CD4-positive, alpha-beta T cell (primary cell): ENCODE measurements around the gene MYO3B. TPM values are rescaled to one million over a fixed set of nuclear protein-coding genes. Genes with fewer than 3 reads are reported as not detected.

Source experiments
- ATAC-seq: fragments of 200-7000 bp; cut with Tn5 transposase; one replicate; pipeline ENCODE4 v1.10.0; 2022; ENCODE audit warnings: mild to moderate bottlenecking; ENCODE audit not compliant: poor library complexity
- CTCF ChIA-PET: fragments of 350-600 bp; sonication (Branson Sonifier 250); formaldehyde crosslinking; loops from one replicate; lab custom pipeline; 2021; ENCODE audit warnings: antibody characterized with exemption, inconsistent platforms; lab: Charles Lee
- POLR2A ChIA-PET: fragments of 350-600 bp; sonication (Branson Sonifier 250); formaldehyde crosslinking; loops from one replicate; lab custom pipeline; 2021; ENCODE audit warnings: antibody characterized with exemption, inconsistent platforms; lab: Charles Lee
- DNase-seq, 14 experiments: peaks; one replicate each; pipeline ENCODE4 v3.0.0-alpha.2; 2013 to 2020; ENCODE audit warnings: mixed read lengths in 2 of 14
- H3K27ac ChIP-seq, 2 donors: one replicate each; pipeline versions ENCODE4 v1.5.1 to v1.7.0; 2013; ENCODE audit warnings: low read length in 2 of 2, low read depth in 1 of 2, mild to moderate bottlenecking in 1 of 2
- H3K27me3 ChIP-seq, 2 experiments: 1 replicate in 1 of 2; 2 replicates in 1 of 2; pipeline versions ENCODE4 v1.6.1 to v1.7.0; 2013; ENCODE audit warnings: low read length in 2 of 2, control low read depth in 1 of 2, mild to moderate bottlenecking in 1 of 2, moderate library complexity in 1 of 2; ENCODE audit not compliant: insufficient read depth in 2 of 2, control insufficient read depth in 1 of 2
- H3K36me3 ChIP-seq: one replicate; pipeline ENCODE4 v1.6.1; 2013; ENCODE audit warnings: low read length, control low read depth; ENCODE audit not compliant: insufficient read depth
- H3K4me1 ChIP-seq: one replicate; pipeline ENCODE4 v1.6.1; 2013; ENCODE audit warnings: low read length, control low read depth; ENCODE audit not compliant: insufficient read depth
- H3K4me3 ChIP-seq: one replicate; pipeline ENCODE4 v1.5.1; 2013; ENCODE audit warnings: mild to moderate bottlenecking, low read length, moderate library complexity
- H3K9me3 ChIP-seq, 2 experiments: 1 replicate in 1 of 2; 2 replicates in 1 of 2; pipeline versions ENCODE4 v1.6.1 to v1.7.0; 2013; ENCODE audit warnings: low read length in 2 of 2, mild to moderate bottlenecking in 2 of 2, control low read depth in 1 of 2, moderate library complexity in 1 of 2; ENCODE audit not compliant: control insufficient read depth in 1 of 2, insufficient read depth in 1 of 2
- H3K27ac Mint-ChIP-seq: one replicate; pipeline ENCODE4 v1.8.0; 2020; ENCODE audit warnings: mixed read lengths
- H3K27me3 Mint-ChIP-seq: one replicate; pipeline ENCODE4 v1.8.0; 2021; ENCODE audit warnings: mixed read lengths
- H3K36me3 Mint-ChIP-seq: one replicate; pipeline ENCODE4 v1.8.0; 2021; ENCODE audit warnings: low read depth, mixed read lengths
- H3K4me1 Mint-ChIP-seq: one replicate; pipeline ENCODE4 v1.8.0; 2021; ENCODE audit warnings: low read depth, mixed read lengths
- H3K4me3 Mint-ChIP-seq: one replicate; pipeline ENCODE4 v1.8.0; 2020; ENCODE audit warnings: mild to moderate bottlenecking, mixed read lengths
- H3K9me3 Mint-ChIP-seq: one replicate; pipeline ENCODE4 v1.8.0; 2020; ENCODE audit warnings: mixed read lengths
- CTCF ChIP-seq: fragments of 200-600 bp; IDR thresholded peaks from one replicate; pipeline ENCODE4 v1.8.0; 2022; ENCODE audit warnings: antibody characterized with exemption, mild to moderate bottlenecking
- intact Hi-C, 2 experiments: fragments of 100-400 bp; cut with DNase I in 1 of 2; cut with micrococcal nuclease in 1 of 2; formaldehyde crosslinking; loops; one replicate each; pipeline versions ENCODE4 v1.15.1 to v1.9.0; 2023 to 2025; cut with DNase I, micrococcal nuclease
- total RNA-seq, 174 experiments: library from RNA in 2 of 174; stranded (reverse) in 2 of 174; gene quantifications; one replicate each; pipeline ENCODE4 v1.2.3 and lab custom pipeline; 2021 to 2026

Gene MYO3B
- total RNA-seq, 2 experiments from 2014 or later = not detected

- no peaks in the 10 kb centered on the region for H3K9me3 Mint-ChIP-seq
- H3K4me3 ChIP-seq = no peak overlapping the region
- H3K27ac ChIP-seq = no peak overlapping the region
- peaks cover 0 to 3% of the 10 kb centered on the region in 2 experiments for H3K27me3 ChIP-seq
- H3K27me3 Mint-ChIP-seq = no peaks in the 10 kb centered on the region
- H3K27ac Mint-ChIP-seq = no peak overlapping the region
- H3K4me1 ChIP-seq = no peaks in the 10 kb centered on the region
- H3K36me3 Mint-ChIP-seq = no peaks in the 10 kb centered on the region
- intact Hi-C loops = no loop called here
- TF ChIP-seq CTCF = no peak
- DNase-seq (no peak), ATAC-seq (no peak)
- CTCF ChIA-PET = no interaction called here
- H3K4me1 Mint-ChIP-seq = no peaks in the 10 kb centered on the region
- no peaks in the 10 kb centered on the region for H3K9me3 ChIP-seq
- POLR2A ChIA-PET = no interaction called here
- no peaks in the 10 kb centered on the region for H3K36me3 ChIP-seq
- H3K4me3 Mint-ChIP-seq = no peak overlapping the region
Observed at GRCh38 chr2:170216981-170217380, 39.0 kb downstream of the MYO3B start.

- Histone ChIP-seq H3K9me3 (no peaks in the 10 kb centered on the region), H3K4me1 (no peaks in the 10 kb centered on the region), H3K27ac (no peak overlapping the region), H3K36me3 (no peaks in the 10 kb centered on the region), H3K27me3 (peaks cover 0 to under 1% of the 10 kb centered on the region in 2 experiments), H3K4me3 (no peak overlapping the region)
- CTCF ChIA-PET = interaction anchor here (1.7 kb wide), 1 partner anchor 11 kb away, joined by 5 read pairs; no protein-coding TSS in a partner anchor
- intact Hi-C loops = no loop called here
- Mint-ChIP-seq H3K4me3 (no peak overlapping the region), H3K4me1 (no peaks in the 10 kb centered on the region), H3K27ac (no peak overlapping the region), H3K9me3 (no peaks in the 10 kb centered on the region), H3K36me3 (no peaks in the 10 kb centered on the region), H3K27me3 (no peaks in the 10 kb centered on the region)
- ATAC-seq = no peak
- no peak for DNase-seq
- no peak for TF ChIP-seq CTCF
- POLR2A ChIA-PET = no interaction called here
Observed at GRCh38 chr2:170217778-170218251, 39.9 kb downstream of the MYO3B start.

- H3K4me3 ChIP-seq = no peak overlapping the region
- ChIA-PET CTCF (interaction anchor here (1.0 to 1.7 kb wide), 2 partner anchors 10 to 24 kb away, joined by 3 to 5 read pairs; no protein-coding TSS in a partner anchor), POLR2A (no interaction called here)
- Mint-ChIP-seq H3K4me1 (no peaks in the 10 kb centered on the region), H3K27ac (no peak overlapping the region), H3K9me3 (no peaks in the 10 kb centered on the region), H3K27me3 (no peaks in the 10 kb centered on the region), H3K4me3 (no peak overlapping the region), H3K36me3 (no peaks in the 10 kb centered on the region)
- no peaks in the 10 kb centered on the region for H3K27me3 ChIP-seq
- intact Hi-C loops = no loop called here
- no peaks in the 10 kb centered on the region for H3K36me3 ChIP-seq
- no peak overlapping the region for H3K27ac ChIP-seq
- DNase-seq (no peak), ATAC-seq (no peak)
- no peaks in the 10 kb centered on the region for H3K9me3 ChIP-seq
- no peak for TF ChIP-seq CTCF
- no peaks in the 10 kb centered on the region for H3K4me1 ChIP-seq
Observed at GRCh38 chr2:170218456-170218855, 40.5 kb downstream of the MYO3B start.
